Neural progenitor cell (in vitro differentiated cells): ENCODE results near the gene PRPF40A.

Experiments used
- CTCF ChIP-seq: fragments of 200-600 bp; sonication (generic); IDR thresholded peaks from 2 replicates; pipeline ENCODE4 v1.5.1; 2017; ENCODE audit warnings: antibody characterized with exemption, mild to moderate bottlenecking
- EZH2 ChIP-seq: fragments of 200-600 bp; sonication (generic); IDR thresholded peaks from 2 replicates; pipeline ENCODE4 v1.6.1; 2017; ENCODE audit warnings: antibody characterized with exemption, mild to moderate bottlenecking, moderate library complexity
- EZH2phosphoT487 ChIP-seq: fragments of 200-600 bp; sonication (generic); IDR thresholded peaks from 2 replicates; pipeline ENCODE4 v1.6.1; 2017; ENCODE audit warnings: antibody characterized with exemption

GRCh38 chr2:152649997-152650396, 67.3 kb downstream of the PRPF40A start:
- no peak for TF ChIP-seq CTCF
- TF ChIP-seq EZH2phosphoT487 = no peak
- TF ChIP-seq EZH2 = no peak
